Measurements from ENCODE around the gene AGMAT. TPM values are rescaled to one million over a fixed set of nuclear protein-coding genes. Genes with fewer than 3 reads are reported as not detected.

Gene AGMAT
- total and polyA plus RNA-seq, 9 of the 15 experiments (the other 6 are each of a cell fraction or from before 2014, with no cell fraction given): not detected

DNA sequence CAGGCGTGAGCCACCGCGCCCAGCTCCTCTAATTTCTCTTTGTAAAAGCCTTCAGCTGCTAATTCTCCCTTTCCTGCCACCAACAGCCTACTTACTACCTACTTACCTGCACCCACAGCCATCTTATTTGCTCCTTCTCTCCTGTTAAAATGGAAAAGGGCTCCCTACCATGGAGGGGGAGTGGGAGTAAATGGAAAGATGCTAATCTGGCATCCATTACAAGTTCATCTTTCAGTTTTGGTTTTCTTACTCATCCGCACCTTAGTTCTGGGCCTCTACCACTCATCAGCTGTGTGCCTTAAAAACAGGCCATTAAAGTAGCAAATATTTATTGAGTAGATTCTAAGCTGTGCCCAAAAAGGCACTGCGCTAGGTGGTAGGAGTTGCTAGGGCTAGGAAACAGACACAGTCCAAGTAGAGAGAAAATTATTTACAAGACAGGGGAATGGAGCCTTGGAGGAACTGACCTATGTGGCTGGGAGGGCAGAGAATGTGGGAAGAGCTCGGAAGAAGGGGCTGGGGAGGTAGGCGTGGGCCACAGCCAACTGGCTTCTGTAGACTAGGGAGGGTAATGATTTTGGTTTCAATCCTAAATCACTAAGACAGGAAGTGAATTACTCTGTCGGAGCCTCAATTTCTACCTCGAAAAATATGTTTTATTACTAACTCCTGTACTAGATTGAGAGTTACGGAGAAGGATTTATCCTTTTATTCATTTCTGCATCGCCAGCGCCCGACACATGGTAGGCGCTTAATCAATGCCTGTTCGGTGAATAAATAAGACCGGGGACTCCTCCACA lies 31.7 kb upstream of the AGMAT start (continued):
- TF ChIP-seq AFF4 (CRISPR knock-in tag; IDR thresholded peaks at IDR 0.05): peak; percentile 18; the same call in 1 of the 2 replicates
- TF ChIP-seq ZBED1 (IDR thresholded peaks at IDR 0.05): 0 out of 2 replicates have a peak, but pooled peaks have one; percentile 69
- TF ChIP-seq MAFG (tag; conservative IDR thresholded peaks at IDR 0.05): no peak
- no peak for TF ChIP-seq NFATC3 (IDR thresholded peaks at IDR 0.05)
- peak; percentile 66 for TF ChIP-seq PRDM10 (IDR thresholded peaks at IDR 0.05; ENCODE audit: partially characterized antibody)
- TF ChIP-seq FOXP1 (CRISPR knock-in tag; IDR thresholded peaks at IDR 0.05): no peak

All from K562 (cell line).